GM12873 (cell line): ENCODE results near the gene SV2B.

ENCODE experiments used
- TF ChIP-seq, protein P1 (sequence below): IDR thresholded peaks from 2 replicates; pipeline ENCODE4 v1.5.1; 2012; ENCODE audit warnings: low read depth, mild to moderate bottlenecking, moderate library complexity, low read length, control low read depth; ENCODE audit not compliant: insufficient read depth; ENCODE audit errors: missing control alignments

Gene SV2B

DNA sequence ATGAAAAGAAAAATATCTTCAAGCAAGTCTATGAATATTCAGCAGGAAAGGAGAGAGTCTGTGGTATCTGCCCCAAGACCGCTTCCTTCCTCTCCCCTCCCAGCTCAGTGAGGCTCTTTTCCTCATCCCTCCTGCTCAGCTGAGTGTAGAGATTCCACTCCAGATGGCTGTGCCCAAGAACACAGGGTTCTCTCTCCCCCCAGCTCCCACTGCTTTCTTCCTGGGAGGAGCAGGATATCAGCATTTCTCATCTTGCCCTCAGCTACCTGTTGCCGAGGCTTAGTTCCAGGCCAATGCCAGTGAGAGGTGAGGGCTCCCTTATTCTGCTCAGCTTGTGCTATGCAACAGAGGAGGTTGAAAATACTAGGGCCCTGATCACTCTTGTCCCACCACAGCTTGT, 211.9 kb downstream of the SV2B start:
- TF ChIP-seq, protein P1, sequence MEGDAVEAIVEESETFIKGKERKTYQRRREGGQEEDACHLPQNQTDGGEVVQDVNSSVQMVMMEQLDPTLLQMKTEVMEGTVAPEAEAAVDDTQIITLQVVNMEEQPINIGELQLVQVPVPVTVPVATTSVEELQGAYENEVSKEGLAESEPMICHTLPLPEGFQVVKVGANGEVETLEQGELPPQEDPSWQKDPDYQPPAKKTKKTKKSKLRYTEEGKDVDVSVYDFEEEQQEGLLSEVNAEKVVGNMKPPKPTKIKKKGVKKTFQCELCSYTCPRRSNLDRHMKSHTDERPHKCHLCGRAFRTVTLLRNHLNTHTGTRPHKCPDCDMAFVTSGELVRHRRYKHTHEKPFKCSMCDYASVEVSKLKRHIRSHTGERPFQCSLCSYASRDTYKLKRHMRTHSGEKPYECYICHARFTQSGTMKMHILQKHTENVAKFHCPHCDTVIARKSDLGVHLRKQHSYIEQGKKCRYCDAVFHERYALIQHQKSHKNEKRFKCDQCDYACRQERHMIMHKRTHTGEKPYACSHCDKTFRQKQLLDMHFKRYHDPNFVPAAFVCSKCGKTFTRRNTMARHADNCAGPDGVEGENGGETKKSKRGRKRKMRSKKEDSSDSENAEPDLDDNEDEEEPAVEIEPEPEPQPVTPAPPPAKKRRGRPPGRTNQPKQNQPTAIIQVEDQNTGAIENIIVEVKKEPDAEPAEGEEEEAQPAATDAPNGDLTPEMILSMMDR: no peak

GRCh38 chr15:91316126-91316525, 216.1 kb downstream of the SV2B start:
- TF ChIP-seq, protein P1: no peak

GRCh38 chr15:91318516-91318915, 218.5 kb downstream of the SV2B start:
- TF ChIP-seq, protein P1: no peak

DNA sequence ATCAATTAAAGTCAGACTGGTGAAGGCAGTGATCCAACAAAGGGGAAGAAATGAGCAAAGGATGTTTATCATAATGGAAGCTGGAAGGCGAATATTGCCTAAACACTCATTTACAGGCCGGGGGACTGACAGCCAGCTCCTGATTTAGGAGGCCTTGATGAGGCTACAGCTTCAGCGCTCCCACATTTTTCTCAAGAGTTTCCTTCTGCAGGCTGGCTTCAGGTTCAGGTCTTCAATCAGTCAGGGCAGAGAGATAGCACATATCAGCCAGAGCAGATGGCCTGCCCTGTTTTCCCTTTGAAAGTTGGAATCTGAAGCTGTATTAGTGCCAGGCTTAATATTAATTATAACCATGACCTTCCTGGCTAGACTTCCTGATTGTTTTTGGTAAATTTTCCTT, 218.9 kb downstream of the SV2B start:
- TF ChIP-seq, protein P1: no peak

- TF ChIP-seq, protein P1: no peak
These were observed 219.5 kb downstream of the SV2B start for GRCh38 chr15:91319371-91320059.

GRCh38 chr15:91320101-91320500, 220.0 kb downstream of the SV2B start:
- TF ChIP-seq, protein P1: no peak

GRCh38 chr15:91329914-91330313, 229.9 kb downstream of the SV2B start:
- TF ChIP-seq, protein P1: no peak
